Testis (tissue), 2 donors: ENCODE measurements around the gene RGS4.

ENCODE experiments used
- CTCF ChIP-seq, 3 experiments: fragments of 450-650 bp in 2 of 3; fragments of 200-600 bp in 1 of 3; sonication (generic) in 1 of 3; IDR thresholded peaks; one replicate each; pipeline ENCODE4 v1.5.1; 2016 to 2019; ENCODE audit warnings: antibody characterized with exemption in 3 of 3, mild to moderate bottlenecking in 2 of 3, moderate library complexity in 1 of 3
- POLR2A ChIP-seq: fragments of 450-650 bp; IDR thresholded peaks from one replicate; pipeline ENCODE4 v1.6.1; 2017; ENCODE audit warnings: antibody characterized with exemption, mild to moderate bottlenecking, moderate library complexity

DNA sequence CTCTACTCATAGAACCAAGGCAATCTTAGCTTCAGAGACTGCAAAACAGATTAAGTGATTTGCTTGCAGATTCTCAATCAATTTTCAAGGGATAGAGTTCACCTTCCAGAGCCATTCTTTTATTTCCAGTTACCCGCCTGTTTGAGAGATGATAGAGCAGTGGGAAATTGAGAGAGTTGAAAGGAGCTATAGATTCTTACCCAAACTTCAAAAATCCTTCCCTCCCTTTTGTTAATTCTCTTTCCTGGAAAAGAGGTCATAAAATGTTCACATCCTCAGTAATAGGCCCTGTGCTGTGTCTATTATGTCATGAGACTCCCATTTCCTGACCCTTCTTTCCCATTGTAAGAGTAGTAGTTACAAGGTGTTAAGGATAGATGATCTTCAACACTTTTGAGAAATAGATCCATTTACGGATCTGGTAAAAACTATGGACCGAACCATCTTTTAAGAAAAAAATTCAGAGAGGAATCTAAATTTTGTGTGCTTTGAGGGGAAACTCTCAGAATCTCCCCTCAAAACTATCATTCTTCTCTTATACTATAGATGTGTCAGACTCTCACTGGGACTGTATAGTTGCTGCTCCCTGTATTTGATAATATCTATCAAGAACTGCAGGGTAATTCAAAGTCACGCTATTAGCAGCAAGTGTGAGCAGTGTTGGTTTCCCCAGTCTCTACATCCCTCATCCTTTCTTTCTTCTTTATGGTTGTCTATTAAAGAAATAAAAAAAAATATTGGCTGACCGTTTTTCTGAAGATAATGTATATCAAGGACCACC lies 8.0 kb downstream of the RGS4 start:
- no peak for TF ChIP-seq CTCF (IDR thresholded peaks at IDR 0.05)
- no peak for TF ChIP-seq POLR2A
